Measurements from ENCODE around the gene LRRC73.
"Not testable (repeated sequence)": the region's sequence is repeated elsewhere in the genome, so short reads cannot be mapped to it uniquely, and the experiment has no call there.

Gene LRRC73

DNA sequence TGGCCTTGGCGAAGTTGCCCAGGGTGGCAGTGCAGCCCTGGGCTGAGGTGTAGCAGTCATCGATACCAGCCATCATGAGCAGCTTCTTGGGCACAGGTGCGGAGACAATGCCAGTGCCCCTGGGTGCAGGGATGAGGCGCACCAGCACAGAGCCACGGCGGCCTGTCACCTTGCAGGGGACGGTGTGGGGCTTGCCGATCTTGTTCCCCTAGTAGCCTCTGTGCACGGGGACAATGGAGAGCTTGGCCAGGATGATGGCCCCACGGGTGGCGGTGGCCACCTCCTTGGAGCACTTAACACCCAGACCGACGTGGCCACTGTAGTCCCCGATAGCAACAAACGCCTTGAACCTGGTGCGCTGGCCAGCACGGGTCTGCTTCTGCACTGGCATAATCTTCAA is 28.8 kb upstream of the LRRC73 start:
- H3K79me1 ChIP-seq (replicated peaks; ENCODE audit: low read length, poor library complexity, severe bottlenecking); H3K27ac ChIP-seq (ENCODE audit: low read length, poor library complexity, severe bottlenecking); H3K27me3 ChIP-seq (ENCODE audit: control insufficient read depth in 1 of 2, insufficient read depth in 1 of 2, low read length in 2 of 2); DNase-seq; H4K8ac ChIP-seq (ENCODE audit: low read length); H3K9me3 ChIP-seq (ENCODE audit: control insufficient read depth, low read length); H2BK15ac ChIP-seq (ENCODE audit: low read depth, poor library complexity, severe bottlenecking); H3K4ac ChIP-seq (ENCODE audit: low read depth in 1 of 2, low read length in 2 of 2); H2AFZ ChIP-seq (ENCODE audit: low read depth, low read length); H4K91ac ChIP-seq (ENCODE audit: low read length); H2BK120ac ChIP-seq (ENCODE audit: low read depth, low read length); H3K9ac ChIP-seq (ENCODE audit: low read length); H3K14ac ChIP-seq (ENCODE audit: low read length in 2 of 2); H3K4me3 ChIP-seq (ENCODE audit: insufficient read depth in 1 of 2, low read depth in 1 of 2, low read length in 2 of 2); H2BK12ac ChIP-seq (ENCODE audit: low read length in 2 of 2); H2AK5ac ChIP-seq (ENCODE audit: low read length, severe bottlenecking); H3K4me1 ChIP-seq (ENCODE audit: control insufficient read depth, insufficient read depth, low read depth, low read length); H3K4me2 ChIP-seq (ENCODE audit: low read length, poor library complexity, severe bottlenecking); H3K18ac ChIP-seq (ENCODE audit: low read depth in 1 of 2, low read length in 2 of 2); H2BK5ac ChIP-seq (ENCODE audit: low read depth, low read length, poor library complexity, severe bottlenecking); H3K23ac ChIP-seq (ENCODE audit: low read length in 2 of 2): not testable (repeated sequence)
- peaks cover 38 to 66% of the 10 kb centered on the region in 2 experiments for H3K36me3 ChIP-seq (ENCODE audit: control insufficient read depth in 1 of 2, insufficient read depth in 2 of 2, low read depth in 1 of 2, low read length in 2 of 2)
- WGBS: over 99% methylated on average over 14 of the region's 17 CpGs

DNA sequence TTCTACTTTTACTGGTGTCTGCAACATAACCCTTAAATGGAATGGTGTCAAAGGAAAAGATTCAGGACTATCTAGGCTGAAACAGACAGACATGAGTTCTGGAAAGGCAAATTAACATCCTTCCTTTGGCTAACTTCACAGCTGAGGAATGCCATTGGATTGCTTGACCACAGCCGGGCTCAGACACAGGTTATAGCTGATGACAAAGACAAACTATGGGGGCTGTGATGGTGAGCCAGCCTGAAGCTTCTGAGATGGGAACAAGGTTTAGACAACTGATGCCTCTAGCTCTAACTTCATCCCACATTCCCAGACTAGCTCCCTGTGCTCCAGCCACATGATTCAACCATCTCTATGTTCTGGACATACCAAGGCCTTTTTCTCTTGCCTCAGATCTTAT is 22.1 kb upstream of the LRRC73 start:
- Histone ChIP-seq H3K79me1 (replicated peaks; ENCODE audit: low read length, poor library complexity, severe bottlenecking) (peaks cover 12% of the 10 kb centered on the region), H3K4ac (ENCODE audit: low read depth in 1 of 2, low read length in 2 of 2) (no peak overlapping the region), H2AFZ (ENCODE audit: low read depth, low read length) (no peak overlapping the region), H3K4me1 (ENCODE audit: control insufficient read depth, insufficient read depth, low read depth, low read length) (no peaks in the 10 kb centered on the region), H3K27me3 (ENCODE audit: control insufficient read depth in 1 of 2, insufficient read depth in 1 of 2, low read length in 2 of 2) (no peaks in the 10 kb centered on the region), H2BK15ac (ENCODE audit: low read depth, poor library complexity, severe bottlenecking) (no peak overlapping the region), H3K36me3 (ENCODE audit: control insufficient read depth in 1 of 2, insufficient read depth in 2 of 2, low read depth in 1 of 2, low read length in 2 of 2) (peaks cover 42 to 81% of the 10 kb centered on the region in 2 experiments), H4K8ac (ENCODE audit: low read length) (no peak overlapping the region), H2AK5ac (ENCODE audit: low read length, severe bottlenecking) (no peak overlapping the region), H3K9ac (ENCODE audit: low read length) (no peak overlapping the region), H3K4me2 (ENCODE audit: low read length, poor library complexity, severe bottlenecking) (no peak overlapping the region), H3K27ac (ENCODE audit: low read length, poor library complexity, severe bottlenecking) (no peak overlapping the region), H2BK12ac (ENCODE audit: low read length in 2 of 2) (no peak overlapping the region), H3K9me3 (ENCODE audit: control insufficient read depth, low read length) (no peaks in the 10 kb centered on the region), H3K23ac (ENCODE audit: low read length in 2 of 2) (no peak overlapping the region), H3K18ac (ENCODE audit: low read depth in 1 of 2, low read length in 2 of 2) (no peak overlapping the region), H2BK5ac (ENCODE audit: low read depth, low read length, poor library complexity, severe bottlenecking) (no peak overlapping the region), H2BK120ac (ENCODE audit: low read depth, low read length) (no peak overlapping the region), H4K91ac (ENCODE audit: low read length) (no peak overlapping the region), H3K14ac (ENCODE audit: low read length in 2 of 2) (no peak overlapping the region), H3K4me3 (ENCODE audit: insufficient read depth in 1 of 2, low read depth in 1 of 2, low read length in 2 of 2) (no peak overlapping the region)
- 100% methylated on average over 1 of the region's 1 CpG for WGBS
- DNase-seq: no peak

- H3K9ac ChIP-seq (ENCODE audit: low read length): no peak overlapping the region
- no peak overlapping the region for H2AFZ ChIP-seq (ENCODE audit: low read depth, low read length)
- peaks cover 79 to 95% of the 10 kb centered on the region in 2 experiments for H3K36me3 ChIP-seq (ENCODE audit: control insufficient read depth in 1 of 2, insufficient read depth in 2 of 2, low read depth in 1 of 2, low read length in 2 of 2)
- no peak for DNase-seq
- H3K4ac ChIP-seq (ENCODE audit: low read depth in 1 of 2, low read length in 2 of 2): no peak overlapping the region
- no peak overlapping the region for H3K14ac ChIP-seq (ENCODE audit: low read length in 2 of 2)
- peaks cover 31% of the 10 kb centered on the region for H3K79me1 ChIP-seq (replicated peaks; ENCODE audit: low read length, poor library complexity, severe bottlenecking)
- no peak overlapping the region for H2BK5ac ChIP-seq (ENCODE audit: low read depth, low read length, poor library complexity, severe bottlenecking)
- peak overlapping the region; percentile 19 for H4K8ac ChIP-seq (ENCODE audit: low read length)
- no peaks in the 10 kb centered on the region for H3K9me3 ChIP-seq (ENCODE audit: control insufficient read depth, low read length)
- H2BK120ac ChIP-seq (ENCODE audit: low read depth, low read length): no peak overlapping the region
- no peaks in the 10 kb centered on the region for H3K27me3 ChIP-seq (ENCODE audit: control insufficient read depth in 1 of 2, insufficient read depth in 1 of 2, low read length in 2 of 2)
- H3K23ac ChIP-seq (ENCODE audit: low read length in 2 of 2): no peak overlapping the region
- no peak overlapping the region for H2BK15ac ChIP-seq (ENCODE audit: low read depth, poor library complexity, severe bottlenecking)
- 96% methylated on average over 10 of the region's 10 CpGs for WGBS
- no peaks in the 10 kb centered on the region for H3K4me1 ChIP-seq (ENCODE audit: control insufficient read depth, insufficient read depth, low read depth, low read length)
- no peak overlapping the region for H4K91ac ChIP-seq (ENCODE audit: low read length)
- peak overlapping the region in 1 of 2 experiments; percentile 7 for H3K4me3 ChIP-seq (ENCODE audit: insufficient read depth in 1 of 2, low read depth in 1 of 2, low read length in 2 of 2)
- H3K18ac ChIP-seq (ENCODE audit: low read depth in 1 of 2, low read length in 2 of 2): no peak overlapping the region
- no peak overlapping the region for H2BK12ac ChIP-seq (ENCODE audit: low read length in 2 of 2)
- no peak overlapping the region for H3K27ac ChIP-seq (ENCODE audit: low read length, poor library complexity, severe bottlenecking)
- H2AK5ac ChIP-seq (ENCODE audit: low read length, severe bottlenecking): no peak overlapping the region
- H3K4me2 ChIP-seq (ENCODE audit: low read length, poor library complexity, severe bottlenecking): no peak overlapping the region
These were observed 14.4 kb upstream of the LRRC73 start for GRCh38 chr6:43524483-43524961.

GRCh38 chr6:43523284-43523683 is 13.1 kb upstream of the LRRC73 start:
- no peak overlapping the region for H2BK120ac ChIP-seq (ENCODE audit: low read depth, low read length)
- H3K4ac ChIP-seq (ENCODE audit: low read depth in 1 of 2, low read length in 2 of 2): no peak overlapping the region
- H3K4me3 ChIP-seq (ENCODE audit: insufficient read depth in 1 of 2, low read depth in 1 of 2, low read length in 2 of 2): no peak overlapping the region
- H4K91ac ChIP-seq (ENCODE audit: low read length): no peak overlapping the region
- no peak overlapping the region for H4K8ac ChIP-seq (ENCODE audit: low read length)
- H2BK12ac ChIP-seq (ENCODE audit: low read length in 2 of 2): no peak overlapping the region
- H2BK5ac ChIP-seq (ENCODE audit: low read depth, low read length, poor library complexity, severe bottlenecking): no peak overlapping the region
- H2AK5ac ChIP-seq (ENCODE audit: low read length, severe bottlenecking): no peak overlapping the region
- H3K79me1 ChIP-seq (replicated peaks; ENCODE audit: low read length, poor library complexity, severe bottlenecking): peaks cover 28% of the 10 kb centered on the region
- no peaks in the 10 kb centered on the region for H3K9me3 ChIP-seq (ENCODE audit: control insufficient read depth, low read length)
- no peak overlapping the region for H2AFZ ChIP-seq (ENCODE audit: low read depth, low read length)
- no peak overlapping the region for H3K27ac ChIP-seq (ENCODE audit: low read length, poor library complexity, severe bottlenecking)
- H3K18ac ChIP-seq (ENCODE audit: low read depth in 1 of 2, low read length in 2 of 2): no peak overlapping the region
- H3K9ac ChIP-seq (ENCODE audit: low read length): no peak overlapping the region
- H3K4me1 ChIP-seq (ENCODE audit: control insufficient read depth, insufficient read depth, low read depth, low read length): no peaks in the 10 kb centered on the region
- 100% methylated on average over 3 of the region's 3 CpGs for WGBS
- DNase-seq: no peak
- H3K36me3 ChIP-seq (ENCODE audit: control insufficient read depth in 1 of 2, insufficient read depth in 2 of 2, low read depth in 1 of 2, low read length in 2 of 2): peaks cover 72 to 91% of the 10 kb centered on the region in 2 experiments
- H2BK15ac ChIP-seq (ENCODE audit: low read depth, poor library complexity, severe bottlenecking): no peak overlapping the region
- H3K23ac ChIP-seq (ENCODE audit: low read length in 2 of 2): no peak overlapping the region
- no peaks in the 10 kb centered on the region for H3K27me3 ChIP-seq (ENCODE audit: control insufficient read depth in 1 of 2, insufficient read depth in 1 of 2, low read length in 2 of 2)
- H3K14ac ChIP-seq (ENCODE audit: low read length in 2 of 2): no peak overlapping the region
- H3K4me2 ChIP-seq (ENCODE audit: low read length, poor library complexity, severe bottlenecking): no peak overlapping the region
